Measurements from ENCODE around the gene TRAK1.

TRAK1 gene

DNA sequence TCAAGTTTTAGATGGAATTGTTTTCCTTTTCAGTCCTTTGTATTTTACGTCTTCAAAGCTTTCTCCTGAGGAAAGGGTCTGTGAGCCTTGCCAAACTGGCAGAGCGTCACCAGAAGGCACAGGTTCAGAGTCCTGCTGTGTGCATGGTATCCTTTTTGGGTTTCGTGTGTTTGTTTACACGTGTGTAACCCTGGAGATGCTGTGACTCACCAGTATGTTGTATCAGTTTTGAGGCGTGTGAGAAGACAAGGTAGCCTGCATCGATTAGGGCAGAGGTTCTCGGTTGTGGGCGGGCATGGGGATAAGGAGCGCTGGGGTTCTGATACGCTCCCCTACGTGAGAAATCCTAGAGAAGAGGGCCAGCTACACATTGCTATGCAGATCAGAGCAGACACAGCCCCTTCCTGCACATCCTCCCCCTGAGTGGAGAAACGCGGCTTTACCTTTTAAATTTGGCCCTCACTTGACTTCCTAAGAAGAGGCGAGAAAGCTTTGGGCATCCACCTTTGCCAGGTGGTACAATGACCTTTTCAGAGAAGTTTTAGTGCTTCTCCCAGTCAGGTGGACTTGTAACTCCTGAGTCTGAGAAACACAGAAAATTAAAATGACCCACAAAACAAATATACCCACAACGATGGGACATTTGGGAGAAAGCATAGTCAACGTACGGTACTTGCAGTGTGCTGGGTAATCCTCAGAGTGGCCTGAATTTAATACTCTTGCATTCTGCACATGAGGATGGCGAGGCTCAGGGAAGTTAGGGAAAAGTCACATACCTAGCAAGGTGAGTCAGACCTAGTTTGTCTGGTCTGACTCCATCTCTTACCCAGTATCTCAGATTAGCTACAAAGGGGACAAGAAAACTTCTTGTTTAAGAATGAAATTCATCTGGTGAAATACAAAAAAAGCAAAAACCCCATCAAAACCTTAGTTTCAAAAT is 38.1 kb downstream of the TRAK1 start:
- no peak for DNase-seq

DNA sequence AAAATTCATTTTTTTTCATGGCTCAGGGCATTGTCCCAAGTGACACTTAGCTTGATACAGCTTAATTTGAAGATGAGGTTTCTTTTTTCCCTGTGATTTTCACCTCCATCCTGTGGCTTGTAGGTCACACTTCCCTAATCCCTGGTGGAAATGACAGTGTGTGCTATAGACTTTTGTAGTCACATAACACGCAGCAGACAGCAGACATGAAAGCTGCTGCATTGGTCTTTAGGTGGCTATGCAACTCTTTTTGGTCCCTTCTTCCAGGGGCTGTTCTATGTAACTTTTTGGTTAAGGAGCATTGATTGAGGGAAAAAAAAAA is 38.8 kb downstream of the TRAK1 start:
- DNase-seq: no peak

DNA sequence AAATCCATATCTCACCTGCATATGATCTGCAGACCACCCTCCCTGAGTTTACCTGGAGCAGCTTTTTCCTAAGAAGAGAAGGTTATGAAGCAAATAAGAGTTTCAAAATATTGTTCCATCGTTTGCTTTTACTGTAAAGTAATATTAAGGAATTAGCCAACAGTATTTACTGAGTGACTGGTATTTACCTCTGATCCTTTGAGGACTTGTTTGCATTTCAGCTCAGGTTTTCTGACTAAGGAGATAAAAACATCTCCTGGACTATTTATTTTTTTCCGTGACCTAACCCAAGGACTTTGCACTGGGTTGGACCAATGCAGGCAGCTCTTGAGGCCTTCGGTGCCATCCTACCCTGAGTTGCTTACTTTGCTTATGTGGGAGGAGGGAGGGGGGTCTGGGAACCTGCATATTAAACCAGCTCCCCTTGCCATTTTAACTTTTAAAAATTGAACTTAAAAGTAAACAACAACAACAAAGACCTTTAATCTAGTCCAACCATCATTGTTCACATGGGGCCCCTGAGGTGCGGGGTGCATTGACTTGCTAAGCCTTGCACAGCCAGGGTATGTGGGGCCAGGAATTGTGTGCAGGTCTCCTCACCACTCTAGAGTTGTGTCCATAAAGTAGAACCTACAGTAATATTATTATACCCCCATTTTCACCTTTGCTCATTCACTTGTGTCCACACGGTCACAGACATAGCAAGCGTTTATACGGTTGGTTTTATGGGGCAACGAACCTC is 39.3 kb downstream of the TRAK1 start:
- DNase-seq: no peak

DNA sequence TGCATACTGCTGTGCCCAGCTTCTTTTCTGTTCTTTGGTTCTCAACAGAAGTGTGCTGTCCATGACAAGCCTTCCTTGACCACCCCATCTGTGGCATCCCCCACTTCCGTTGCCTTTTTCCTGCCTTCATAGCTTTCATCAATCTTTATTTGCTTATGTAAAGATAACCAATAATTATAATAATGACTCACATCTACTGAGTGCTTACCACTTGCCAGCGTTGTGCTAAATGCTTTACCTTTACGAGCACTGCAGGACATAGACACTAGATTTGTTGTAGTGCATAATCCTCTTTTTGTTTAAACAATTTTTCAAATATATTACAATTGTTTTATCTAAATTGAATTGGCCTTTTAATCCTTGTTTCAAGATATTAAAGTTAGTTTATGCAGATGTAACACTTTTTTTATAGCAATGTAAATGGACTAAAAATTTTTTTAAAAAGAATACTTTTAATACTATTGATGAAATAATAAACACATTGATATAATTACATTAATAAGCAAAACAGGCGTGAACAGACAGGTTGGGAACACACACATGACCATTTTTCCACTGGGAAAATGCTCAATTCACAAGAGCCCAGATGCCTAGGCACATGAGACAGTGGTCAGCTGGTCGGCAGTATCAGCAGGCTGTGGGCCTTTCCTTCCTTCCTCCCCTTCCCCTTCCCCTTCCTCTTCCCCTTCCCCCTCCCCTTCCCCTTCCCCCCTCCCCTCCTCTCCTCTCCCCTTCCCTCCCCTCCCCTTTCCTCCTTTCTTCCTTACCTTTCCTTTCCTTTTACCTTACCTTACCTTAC is 42.5 kb downstream of the TRAK1 start:
- no peak for DNase-seq

DNA sequence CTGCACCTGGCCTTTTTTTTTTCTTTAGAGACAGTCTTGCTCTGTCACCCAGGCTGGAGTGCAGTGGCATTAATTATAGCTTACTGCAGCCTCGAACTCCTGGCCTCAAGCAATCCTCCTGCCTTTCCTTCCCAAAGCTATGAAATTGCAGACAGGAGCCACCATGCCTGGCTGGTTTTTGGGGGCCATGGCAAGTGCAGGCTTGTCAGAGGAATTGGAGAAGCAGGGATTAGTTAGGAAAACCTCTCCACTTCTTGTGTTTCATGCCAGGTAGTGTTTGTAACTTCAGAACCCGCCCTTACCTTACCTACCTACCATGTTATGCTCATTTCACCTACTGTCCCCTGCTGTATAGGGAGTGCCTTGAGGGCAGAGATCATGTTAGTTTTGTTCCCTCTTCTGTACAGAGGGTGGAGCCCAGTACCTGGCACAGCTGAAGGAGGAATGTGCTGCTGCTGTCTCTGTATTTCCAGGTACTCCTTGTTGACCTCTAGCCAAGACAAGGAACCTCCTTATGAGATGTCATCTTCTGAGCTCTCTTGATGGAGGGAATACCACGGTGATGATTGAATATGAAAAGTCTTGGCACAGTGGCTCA is 43.8 kb downstream of the TRAK1 start:
- DNase-seq: no peak

DNA sequence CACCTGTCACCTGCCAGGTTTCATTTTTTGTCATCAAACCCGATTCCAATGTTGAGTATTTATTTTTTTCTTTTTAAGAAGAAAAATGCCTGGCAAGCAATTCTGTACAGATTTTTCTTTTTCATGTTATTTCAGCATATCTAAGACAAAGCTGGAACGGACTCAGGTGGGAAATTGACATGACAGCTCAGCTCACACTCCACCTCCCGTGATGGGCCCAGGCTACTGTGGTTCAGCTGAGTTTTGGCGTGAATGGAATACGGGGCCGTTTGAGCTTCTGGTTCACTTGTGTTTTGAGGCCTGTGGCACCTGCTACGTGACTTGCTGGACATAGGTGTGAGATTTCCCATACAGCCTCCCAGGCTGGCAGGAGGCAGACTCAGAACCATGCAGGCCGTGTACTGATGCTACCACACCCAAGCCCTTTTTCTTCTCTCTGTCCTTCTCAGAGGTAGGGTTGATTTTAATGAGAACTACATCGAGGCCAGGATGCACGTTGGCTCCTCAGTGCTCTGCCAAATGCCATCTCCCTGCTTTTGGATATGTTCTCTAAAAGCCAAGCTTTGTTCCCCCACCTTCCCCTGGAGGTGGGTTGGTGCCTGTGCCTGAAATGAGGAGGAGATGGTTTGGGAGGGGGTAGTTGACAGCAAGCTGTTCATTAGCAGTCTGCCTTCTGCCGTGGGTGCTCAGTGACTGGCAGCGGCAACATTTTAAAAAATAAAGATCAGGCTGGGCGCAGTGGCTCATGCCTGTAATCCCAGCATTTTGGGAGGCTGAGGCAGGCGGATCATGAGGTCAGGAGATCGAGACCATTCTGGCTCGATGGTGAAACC is 48.7 kb downstream of the TRAK1 start:
- DNase-seq: no peak

DNA sequence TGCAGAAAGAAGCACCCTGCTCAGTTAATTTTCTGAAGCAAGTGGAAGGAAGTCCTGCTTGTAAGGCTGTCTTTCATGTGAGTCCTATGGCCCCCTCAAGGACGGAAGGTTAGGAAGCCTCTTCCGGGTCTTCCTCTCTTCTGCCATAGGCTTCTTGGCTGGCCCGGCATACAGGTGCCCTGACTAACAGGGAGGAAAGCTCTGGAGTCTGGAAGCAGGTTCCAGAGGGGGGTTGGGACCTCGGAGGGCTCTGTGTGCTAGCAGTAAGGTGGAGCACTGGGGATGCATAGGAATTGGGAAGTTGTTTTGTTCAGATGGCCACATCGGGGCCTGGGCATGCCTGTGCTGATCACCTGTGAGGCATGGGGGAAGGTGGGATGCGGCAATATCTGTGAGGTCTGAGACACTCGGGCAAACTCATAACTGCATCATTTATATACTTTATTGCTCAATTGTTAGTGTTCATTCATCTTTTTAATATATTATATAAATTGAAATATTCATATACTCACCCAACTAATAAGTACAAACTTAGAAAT is 49.6 kb downstream of the TRAK1 start:
- DNase-seq: no peak

DNA sequence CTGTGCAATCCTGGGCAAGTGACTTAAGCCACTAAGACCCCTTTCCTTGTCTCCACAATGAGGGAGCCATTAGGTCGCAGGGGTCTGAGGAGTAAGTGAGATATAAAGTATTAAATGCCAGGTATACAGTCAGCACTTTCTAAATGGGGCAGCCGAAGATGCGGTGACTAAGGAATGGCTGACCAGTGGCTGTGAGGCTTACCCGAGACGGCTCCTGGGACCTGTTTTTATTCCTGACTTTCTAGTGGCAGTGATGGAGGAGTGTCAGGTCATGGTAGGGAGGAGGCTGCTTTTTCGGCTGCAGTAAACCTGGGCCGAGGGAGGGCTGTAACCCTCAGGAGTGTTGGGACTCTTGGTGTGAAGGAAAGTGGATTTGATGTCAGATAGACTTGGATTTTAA is 52.3 kb downstream of the TRAK1 start:
- DNase-seq: no peak

DNA sequence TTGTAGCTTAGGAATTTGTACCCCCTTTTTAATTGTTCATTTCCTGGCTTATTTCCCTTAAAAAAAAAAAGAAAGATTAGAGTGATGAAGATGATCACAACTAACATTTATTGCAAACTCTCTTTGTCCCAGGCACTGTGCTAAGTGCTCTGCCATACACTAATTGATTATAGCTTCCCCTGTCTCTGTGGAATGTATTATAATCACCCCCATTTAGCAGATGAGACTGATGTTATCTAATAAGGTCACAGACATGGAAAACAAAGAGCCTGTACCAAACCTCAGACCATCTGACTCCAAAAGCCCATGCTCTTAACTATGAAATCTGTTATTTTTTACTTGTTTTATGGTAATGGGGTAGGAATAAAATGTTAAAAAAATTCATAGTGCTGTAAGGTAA is 53.1 kb downstream of the TRAK1 start:
- no peak for DNase-seq

DNA sequence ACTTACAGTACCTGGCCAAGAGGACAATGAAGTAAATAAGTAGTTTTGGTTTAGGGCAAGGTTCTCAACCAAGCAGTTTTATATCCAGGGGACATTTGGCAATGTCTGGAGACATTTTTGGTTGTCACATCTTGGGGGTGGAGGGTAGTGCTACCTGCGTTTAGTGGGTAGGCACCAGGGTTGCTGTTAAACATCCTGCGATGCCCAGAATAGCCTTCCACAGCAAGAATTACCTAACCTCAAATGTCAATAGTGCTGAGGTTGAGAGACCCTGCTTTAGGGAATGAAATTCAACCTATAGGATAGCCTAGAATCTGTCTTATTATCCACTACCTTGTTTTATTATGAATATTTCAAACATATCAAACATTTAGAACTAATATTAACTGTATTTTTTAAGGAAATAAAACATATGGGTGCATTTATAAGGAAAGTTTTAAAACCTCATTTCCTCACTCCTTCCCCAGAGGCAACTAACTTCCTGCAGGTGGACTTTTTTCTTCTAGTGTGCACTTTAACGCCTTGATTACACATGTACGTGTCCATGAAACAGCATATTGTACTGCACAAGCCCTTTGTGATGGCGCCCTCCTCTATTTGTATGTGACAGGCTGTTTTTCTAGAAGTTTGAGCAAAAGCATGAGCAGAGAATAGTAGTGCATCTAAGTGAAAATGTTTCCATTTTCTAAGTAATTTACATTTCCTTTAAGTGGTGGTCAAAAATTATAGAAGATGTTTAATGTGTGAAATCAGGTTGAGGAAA is 57.1 kb downstream of the TRAK1 start:
- no peak for DNase-seq

DNA sequence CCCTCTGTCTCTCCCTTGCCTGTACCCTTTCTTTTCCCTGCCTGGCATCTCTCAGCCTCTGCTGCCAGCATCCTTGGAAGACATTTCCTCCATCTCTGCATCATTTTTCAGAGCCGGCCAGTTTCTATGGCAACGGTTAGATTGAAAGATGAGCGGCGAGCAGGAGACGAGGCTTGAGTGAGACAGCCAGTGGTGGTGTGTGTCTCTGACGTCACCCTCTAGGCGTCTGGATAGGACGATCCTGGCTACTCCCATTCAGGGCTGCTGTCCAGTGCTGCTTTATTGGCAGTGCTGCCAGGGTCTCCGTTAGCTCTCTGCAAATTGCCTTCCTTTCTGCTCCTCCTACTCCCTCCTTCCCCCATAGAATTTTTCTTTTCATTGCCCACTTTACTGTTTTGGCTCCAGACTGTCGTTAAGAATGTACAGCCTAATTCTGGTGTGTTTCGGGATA is 57.9 kb downstream of the TRAK1 start:
- no peak for DNase-seq

DNA sequence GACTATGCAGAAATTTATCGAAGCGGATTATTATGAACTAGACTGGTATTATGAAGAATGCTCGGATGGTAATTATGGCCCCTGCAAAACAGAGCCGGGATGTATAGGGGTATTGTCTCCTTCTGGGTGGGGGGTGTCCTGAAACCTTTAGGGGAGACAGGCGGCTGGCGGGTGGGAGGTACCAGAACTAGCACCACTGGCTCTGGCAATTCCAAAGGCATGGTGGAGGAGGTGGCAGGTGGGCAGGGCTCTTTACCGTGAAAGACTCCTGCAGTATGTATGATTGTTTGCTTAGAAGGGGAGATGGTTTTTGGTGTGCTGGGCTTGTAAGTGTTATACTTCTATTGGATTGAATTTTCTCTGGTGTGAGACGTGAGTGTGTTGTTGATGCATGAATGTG is 58.4 kb downstream of the TRAK1 start:
- no peak for DNase-seq

DNA sequence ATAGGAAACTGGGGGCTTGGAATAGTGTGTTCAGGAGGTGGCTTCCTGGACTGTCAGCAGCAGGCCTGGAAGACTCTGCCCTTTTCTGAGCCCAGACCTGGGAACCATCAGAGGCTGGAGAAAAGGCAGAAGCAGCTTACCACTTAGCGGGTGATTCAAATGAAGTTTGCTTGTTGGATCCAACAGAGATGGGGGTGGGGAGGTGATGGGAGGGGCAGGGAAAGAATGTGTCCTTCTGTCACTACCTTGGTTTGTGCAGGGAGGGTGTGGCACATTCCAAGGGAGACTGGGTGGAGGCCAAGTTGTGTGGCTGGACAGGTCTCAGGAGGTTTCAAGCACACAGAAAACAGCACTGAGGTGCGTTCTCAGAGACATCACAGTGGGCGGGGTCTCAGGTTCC is 58.8 kb downstream of the TRAK1 start:
- no peak for DNase-seq

DNA sequence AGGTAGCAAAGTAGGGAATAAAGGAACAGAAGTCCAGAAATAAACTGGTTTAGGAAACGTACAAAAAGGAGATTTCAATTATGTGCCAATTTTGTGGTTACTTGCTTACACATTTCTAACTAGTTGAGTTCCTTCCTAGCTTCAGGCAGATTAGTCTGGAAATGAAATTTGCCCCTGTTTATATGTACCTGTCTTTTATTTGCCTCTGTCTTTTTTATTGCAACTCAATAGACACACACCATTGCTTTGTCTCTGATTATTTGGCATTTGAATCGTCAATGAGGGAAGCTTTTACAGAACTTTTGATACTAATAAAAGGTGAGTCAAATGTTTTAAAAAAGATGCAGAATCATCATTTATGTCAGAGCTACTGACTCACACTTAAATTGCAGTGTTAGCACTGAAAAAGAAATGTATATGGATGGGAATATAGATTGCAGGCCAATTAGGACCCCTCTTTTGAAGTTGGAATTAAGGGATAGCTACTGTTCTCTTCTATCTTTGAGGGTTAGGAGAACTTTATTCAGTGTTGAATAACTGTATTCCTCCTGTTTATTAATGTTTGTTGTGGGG is 60.5 kb downstream of the TRAK1 start:
- no peak for DNase-seq

DNA sequence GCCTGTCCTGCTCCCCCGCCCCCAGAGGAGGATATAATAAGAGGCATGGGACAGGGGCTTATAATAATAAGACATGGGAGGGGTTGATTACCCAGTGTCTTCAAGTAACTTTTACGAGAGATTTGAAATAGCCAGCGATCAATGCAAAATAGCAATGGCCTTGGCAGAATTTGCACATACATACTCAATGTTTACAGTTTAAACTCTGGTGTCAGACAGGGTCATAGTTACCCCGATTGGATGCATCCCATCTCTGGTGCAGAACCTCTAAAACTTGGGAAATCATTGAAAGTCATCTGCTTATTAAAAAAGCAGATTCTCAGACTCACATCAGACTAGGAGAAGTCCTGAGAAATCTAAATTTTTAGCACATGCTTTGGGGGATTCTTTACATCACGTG is 61.0 kb downstream of the TRAK1 start:
- DNase-seq: no peak

DNA sequence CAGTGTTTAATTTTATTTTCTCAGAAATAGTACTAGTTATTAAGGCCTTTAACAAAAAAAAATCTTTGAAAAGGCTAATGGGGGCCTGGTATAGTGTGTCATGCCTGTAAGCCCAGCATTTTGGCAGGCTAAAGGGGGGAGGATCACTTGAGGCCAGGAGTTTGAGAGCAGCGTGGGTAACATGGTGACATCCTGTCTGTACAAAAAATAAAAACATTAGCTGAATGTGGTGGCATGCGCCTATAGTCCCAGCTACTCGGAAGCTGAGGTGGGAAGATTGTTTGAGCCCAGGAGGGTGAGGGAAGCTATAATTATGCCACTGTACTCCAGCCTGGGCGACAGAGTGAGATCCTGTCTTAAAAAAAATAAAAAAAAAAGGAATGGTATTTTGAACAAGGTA is 61.9 kb downstream of the TRAK1 start:
- no peak for DNase-seq

DNA sequence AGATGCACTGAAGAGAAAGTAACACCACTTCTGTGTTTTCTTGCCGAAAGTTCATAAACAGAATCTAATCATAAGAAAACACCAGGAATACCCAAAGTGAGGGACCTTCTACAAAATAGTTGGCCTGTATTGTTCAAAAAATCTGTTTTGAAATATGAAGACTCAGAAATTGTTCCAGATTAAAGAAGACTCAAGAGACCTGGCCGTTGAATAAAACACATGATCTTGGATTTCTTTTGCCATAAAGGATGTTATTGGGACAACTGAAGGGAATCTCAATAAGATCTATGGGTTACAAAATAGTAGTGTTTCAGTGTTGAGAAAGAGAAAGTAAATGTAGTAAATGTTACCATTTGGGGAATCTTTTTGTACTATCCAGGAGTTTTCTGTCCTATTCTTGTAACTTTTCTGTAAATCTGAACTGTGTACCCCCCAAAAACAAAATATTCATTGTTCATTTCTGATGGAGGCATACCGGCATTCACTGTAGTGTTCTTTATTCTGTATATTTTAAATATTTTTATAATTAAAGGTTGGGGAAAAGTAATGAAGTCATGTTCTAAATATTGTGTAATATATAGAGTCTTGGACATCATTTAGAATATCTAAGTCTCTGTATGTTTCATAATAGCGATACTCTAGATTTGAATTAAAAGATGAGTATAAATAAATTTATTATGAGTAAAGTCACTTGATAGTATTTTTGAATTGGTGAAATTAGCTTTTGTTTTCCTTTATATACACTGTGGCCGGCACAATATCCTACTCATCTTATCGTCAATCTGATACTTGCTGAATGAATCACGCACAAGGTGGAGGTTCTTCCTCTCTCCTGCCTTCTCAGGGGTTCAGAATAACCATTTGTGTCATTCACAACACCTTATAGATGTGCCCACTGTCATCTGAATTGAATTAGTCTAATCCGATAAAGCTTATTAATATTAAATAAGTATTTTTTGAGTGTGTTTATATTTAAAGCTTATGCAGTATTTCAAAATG is 66.7 kb downstream of the TRAK1 start:
- no peak for DNase-seq

DNA sequence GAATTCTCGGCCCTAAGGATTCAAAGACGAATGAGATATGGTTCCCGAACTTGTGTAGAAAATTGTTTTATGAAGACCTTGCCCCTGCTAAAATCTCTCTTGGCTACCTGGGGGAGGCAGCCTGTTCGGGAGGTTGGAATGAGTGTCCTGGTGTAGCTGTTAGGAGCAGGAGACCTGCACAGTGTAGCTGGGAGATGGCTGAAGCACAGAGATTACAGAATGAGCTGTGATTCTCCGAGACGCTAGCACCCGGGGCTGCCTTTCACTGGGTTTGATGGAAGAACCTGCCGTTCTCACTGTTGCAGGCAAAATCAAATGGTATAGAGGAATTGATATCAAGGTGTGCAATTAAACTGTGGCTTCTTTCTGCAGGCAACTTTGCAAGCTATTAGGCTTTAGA is 68.0 kb downstream of the TRAK1 start:
- no peak for DNase-seq

DNA sequence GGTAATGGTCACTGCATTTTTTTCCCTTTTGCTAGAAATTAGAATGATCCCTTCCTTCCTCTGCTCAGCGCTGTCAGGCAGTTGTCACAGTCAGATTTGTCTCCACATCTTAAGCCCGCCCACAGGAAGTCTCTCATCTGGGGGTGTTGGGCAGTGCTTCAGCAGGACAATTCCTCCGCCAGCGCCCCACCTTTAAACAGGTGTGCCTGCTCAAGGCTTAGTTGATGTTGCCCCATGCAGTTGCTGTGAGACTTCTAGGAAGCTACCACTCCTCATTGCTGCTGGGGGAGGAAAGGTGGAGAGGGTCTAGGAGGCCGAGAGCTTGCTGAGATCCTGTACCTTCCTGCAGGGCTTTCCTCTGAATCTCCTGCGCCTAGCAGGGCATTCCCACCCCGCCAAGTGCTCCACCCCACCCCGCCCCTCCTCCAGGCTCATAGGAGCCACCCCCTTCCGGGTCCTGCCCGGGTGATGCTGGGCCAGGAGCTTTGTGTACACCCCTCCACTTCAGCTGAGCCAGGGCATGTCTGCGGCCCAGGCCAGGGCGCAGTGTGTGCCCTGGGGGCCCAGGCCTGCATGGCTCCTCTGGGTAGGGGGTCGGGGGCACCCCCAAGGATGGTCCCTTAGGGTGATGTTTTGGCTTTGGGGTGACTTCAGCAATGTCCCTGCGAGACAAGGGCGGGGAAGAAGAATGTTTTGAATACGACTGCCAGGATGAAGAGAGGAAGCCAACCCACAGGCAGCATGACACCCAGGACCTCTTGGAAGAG is 68.7 kb downstream of the TRAK1 start:
- no peak for DNase-seq
